GM12873 (cell line): ENCODE measurements around the gene CD48.

Source experiments
- CTCF ChIP-seq: IDR thresholded peaks from 2 replicates; pipeline ENCODE4 v1.5.1; 2012; ENCODE audit warnings: low read depth, mild to moderate bottlenecking, moderate library complexity, low read length, control low read depth; ENCODE audit not compliant: insufficient read depth; ENCODE audit errors: missing control alignments

The CD48 gene

GRCh38 chr1:160731990-160732389, 20.4 kb upstream of the CD48 start:
- no peak for TF ChIP-seq CTCF

- no peak for TF ChIP-seq CTCF
Measured at GRCh38 chr1:160727316-160727640, 15.7 kb upstream of the CD48 start.

- TF ChIP-seq CTCF: peak; percentile 81
Measured at GRCh38 chr1:160726498-160727315, 15.1 kb upstream of the CD48 start.

- no peak for TF ChIP-seq CTCF
Measured at GRCh38 chr1:160726114-160726497, 14.5 kb upstream of the CD48 start.

GRCh38 chr1:160724465-160725242, 13.0 kb upstream of the CD48 start:
- TF ChIP-seq CTCF: peak; percentile 31

GRCh38 chr1:160723332-160723731, 11.7 kb upstream of the CD48 start:
- no peak for TF ChIP-seq CTCF

- TF ChIP-seq CTCF: no peak
Measured at GRCh38 chr1:160722726-160723125, 11.1 kb upstream of the CD48 start.
